Hindlimb muscle (tissue), 1 donor: ENCODE measurements around the gene CCKAR. TPM values are rescaled to one million over a fixed set of nuclear protein-coding genes. Genes with fewer than 3 reads are reported as not detected.

Experiments
- DNase-seq: peaks from one replicate; pipeline ENCODE4 v3.0.0-alpha.2; 2013
- polyA plus RNA-seq: library from polyadenylated mRNA; unstranded; fragments of 120-200 nt; gene quantifications from one replicate; pipeline ENCODE4 v1.2.1, GENCODE V29; 2013; ENCODE audit not compliant: insufficient read length

The CCKAR gene
- polyA plus RNA-seq, 1 donor = not detected

- DNase-seq = no peak
Observed at GRCh38 chr4:26458157-26458561, 32.1 kb downstream of the CCKAR start.

GRCh38 chr4:26457412-26457811, 32.9 kb downstream of the CCKAR start:
- DNase-seq = no peak

- DNase-seq = no peak
Observed at GRCh38 chr4:26455571-26455970, 34.7 kb downstream of the CCKAR start.

GRCh38 chr4:26454961-26455360, 35.3 kb downstream of the CCKAR start:
- DNase-seq = no peak

GRCh38 chr4:26452565-26453531, 37.4 kb downstream of the CCKAR start:
- no peak for DNase-seq

- DNase-seq = no peak
Observed at GRCh38 chr4:26451597-26451996, 38.7 kb downstream of the CCKAR start.

- no peak for DNase-seq
Observed at GRCh38 chr4:26450418-26450817, 39.9 kb downstream of the CCKAR start.

- DNase-seq = no peak
Observed at GRCh38 chr4:26447378-26447777, 42.9 kb downstream of the CCKAR start.

- no peak for DNase-seq
Observed at GRCh38 chr4:26441771-26442170, 48.5 kb downstream of the CCKAR start.

GRCh38 chr4:26441102-26441501, 49.2 kb downstream of the CCKAR start:
- DNase-seq = no peak

- no peak for DNase-seq
Observed at GRCh38 chr4:26434030-26434639, 56.1 kb downstream of the CCKAR start.

- no peak for DNase-seq
Observed at GRCh38 chr4:26433556-26433955, 56.7 kb downstream of the CCKAR start.

- DNase-seq = no peak
Observed at GRCh38 chr4:26432419-26432818, 57.9 kb downstream of the CCKAR start.

GRCh38 chr4:26431461-26432180, 58.7 kb downstream of the CCKAR start:
- no peak for DNase-seq

Other genes starting within 250 kb of the CCKAR start
- 68.6 TPM for gene RBPJ, start 169.5 kb downstream of the CCKAR start, polyA plus RNA-seq
- 11.9 TPM for gene TBC1D19, start 93.6 kb upstream of the CCKAR start, polyA plus RNA-seq